Body of pancreas (tissue), 4 donors: ENCODE measurements around the gene KATNIP. TPM values are rescaled to one million over a fixed set of nuclear protein-coding genes. Genes with fewer than 3 reads are reported as not detected.

ENCODE experiments used
- ATAC-seq: fragments of 150-250 bp; one replicate; pipeline ENCODE4 v1.9.1; 2016
- DNase-seq, 4 donors: peaks; one replicate each; pipeline ENCODE4 v3.0.0-alpha.2; 2019
- H3K27ac ChIP-seq, 4 donors: fragments of 200-600 bp; sonication (generic); 1 replicate in 3 of 4; 2 replicates in 1 of 4; pipeline versions ENCODE4 v1.5.1 to v1.6.1; 2016 to 2019; ENCODE audit warnings: mild to moderate bottlenecking in 1 of 4, mixed read lengths in 1 of 4, moderate library complexity in 1 of 4
- H3K27me3 ChIP-seq, 2 donors: fragments of 200-600 bp; sonication (generic); one replicate each; pipeline ENCODE4 v1.6.0; 2016; ENCODE audit warnings: mild to moderate bottlenecking in 1 of 2
- H3K36me3 ChIP-seq, 2 donors: fragments of 200-600 bp; sonication (generic); replicated peaks in 1 of 2; 2 replicates each; pipeline ENCODE4 v1.5.1; 2016; ENCODE audit warnings: low read depth in 2 of 2; ENCODE audit not compliant: insufficient read depth in 1 of 2
- H3K4me1 ChIP-seq: fragments of 200-600 bp; sonication (generic); one replicate; pipeline ENCODE4 v1.6.0; 2016
- H3K4me3 ChIP-seq, 2 donors: fragments of 200-600 bp; sonication (generic); 1 replicate in 1 of 2; 2 replicates in 1 of 2; pipeline ENCODE4 v1.5.1; 2016 to 2019
- H3K9me3 ChIP-seq, 3 donors: fragments of 200-600 bp; sonication (generic); 1 replicate in 2 of 3; 2 replicates in 1 of 3; pipeline ENCODE4 v1.5.1; 2016
- CTCF ChIP-seq, 7 experiments: fragments of 450-650 bp in 4 of 7; fragments of 200-600 bp in 3 of 7; sonication (generic) in 3 of 7; IDR thresholded peaks; one replicate each; pipeline ENCODE4 v1.5.1; 2016 to 2019; ENCODE audit warnings: antibody characterized with exemption in 7 of 7
- POLR2A ChIP-seq, 3 donors: fragments of 450-650 bp; IDR thresholded peaks; one replicate each; pipeline ENCODE4 v1.6.1; 2016; ENCODE audit warnings: antibody characterized with exemption in 3 of 3, mild to moderate bottlenecking in 2 of 3
- WGBS, 2 donors: methylation state at CpG; one replicate each; pipeline ENCODE4 v1.1.5; 2017; 5-methylcytosine and 5-hydroxymethylcytosine counted together
- intact Hi-C: fragments of 100-400 bp; cut with DNase I; formaldehyde crosslinking; loops from one replicate; pipeline ENCODE4 v1.15.1; 2023
- total RNA-seq, 2 donors: library from RNA; depleted of rRNA; stranded (reverse); fragments of >200 nt; gene quantifications; one replicate each; pipeline ENCODE4 v1.1.0, GENCODE V29; 2016

The KATNIP gene
- total RNA-seq, 2 donors from 2014 or later, result 23.4 to 25.7 TPM

- H3K4me3 ChIP-seq, result no peak overlapping the region
- H3K27ac ChIP-seq, result no peak overlapping the region
- no peaks in the 10 kb centered on the region for H3K27me3 ChIP-seq
- ATAC-seq (no peak), DNase-seq (no peak)
- intact Hi-C loops, result no loop called here
- 94 to 96% methylated on average over 5 of the region's 5 CpGs for WGBS, 2 donors
- H3K9me3 ChIP-seq, result no peaks in the 10 kb centered on the region
- peaks cover 23% of the 10 kb centered on the region for H3K4me1 ChIP-seq
- H3K36me3 ChIP-seq, result no peaks in the 10 kb centered on the region
- TF ChIP-seq CTCF (IDR thresholded peaks at IDR 0.05), result no peak
- no peak for TF ChIP-seq POLR2A (IDR thresholded peaks at IDR 0.05)
Measured at GRCh38 chr16:27585200-27585599, 35.3 kb downstream of the KATNIP start.

GRCh38 chr16:27586711-27587110, 36.8 kb downstream of the KATNIP start:
- 87% methylated on average over 8 of the region's 8 CpGs for WGBS, 2 donors
- H3K9me3 ChIP-seq, result no peaks in the 10 kb centered on the region
- DNase-seq, result no peak
- H3K4me3 ChIP-seq, result no peak overlapping the region
- TF ChIP-seq POLR2A (IDR thresholded peaks at IDR 0.05) (no peak), CTCF (IDR thresholded peaks at IDR 0.05) (no peak)
- H3K27ac ChIP-seq, result no peak overlapping the region
- no peak for ATAC-seq
- no peaks in the 10 kb centered on the region for H3K27me3 ChIP-seq
- H3K36me3 ChIP-seq, result no peaks in the 10 kb centered on the region
- intact Hi-C loops, result no loop called here
- H3K4me1 ChIP-seq, result peaks cover 23% of the 10 kb centered on the region

GRCh38 chr16:27588057-27588456, 38.1 kb downstream of the KATNIP start:
- Histone ChIP-seq H3K36me3 (no peaks in the 10 kb centered on the region), H3K27me3 (no peaks in the 10 kb centered on the region), H3K9me3 (no peaks in the 10 kb centered on the region), H3K4me3 (no peak overlapping the region), H3K4me1 (peaks cover 10% of the 10 kb centered on the region), H3K27ac (no peak overlapping the region)
- intact Hi-C loops, result no loop called here
- no peak for TF ChIP-seq CTCF (IDR thresholded peaks at IDR 0.05)
- no peak for DNase-seq
- no peak for ATAC-seq
- 98 to 99% methylated on average over 3 of the region's 3 CpGs for WGBS, 2 donors

- no peaks in the 10 kb centered on the region for H3K27me3 ChIP-seq
Measured at GRCh38 chr16:27591837-27592236, 41.9 kb downstream of the KATNIP start.

More at GRCh38 chr16:27591837-27592236, 41.9 kb downstream of the KATNIP start:
- no peaks in the 10 kb centered on the region for H3K36me3 ChIP-seq
- intact Hi-C loops, result no loop called here
- TF ChIP-seq POLR2A (IDR thresholded peaks at IDR 0.05), result no peak
- TF ChIP-seq CTCF (IDR thresholded peaks at IDR 0.05), result no peak
- no peaks in the 10 kb centered on the region for H3K9me3 ChIP-seq
- 87 to 89% methylated on average over 4 of the region's 4 CpGs for WGBS, 2 donors
- no peak for DNase-seq
- no peak overlapping the region for H3K27ac ChIP-seq
- no peak overlapping the region for H3K4me3 ChIP-seq
- H3K4me1 ChIP-seq, result peaks cover 38% of the 10 kb centered on the region
- ATAC-seq, result no peak
